GM23248 (cell line): ENCODE results near the gene WNK4.

Experiments
- EZH2 ChIP-seq: fragments of 200-600 bp; sonication (generic); IDR thresholded peaks from 2 replicates; pipeline ENCODE4 v1.6.1; 2018; ENCODE audit warnings: antibody characterized with exemption, mild to moderate bottlenecking; ENCODE audit not compliant: insufficient read depth, poor library complexity, severe bottlenecking
- EZH2phosphoT487 ChIP-seq: fragments of 200-600 bp; sonication (generic); IDR thresholded peaks from 2 replicates; pipeline ENCODE4 v1.6.1; 2018; ENCODE audit warnings: antibody characterized with exemption, moderate library complexity, mild to moderate bottlenecking, low read depth; ENCODE audit not compliant: insufficient read depth

DNA sequence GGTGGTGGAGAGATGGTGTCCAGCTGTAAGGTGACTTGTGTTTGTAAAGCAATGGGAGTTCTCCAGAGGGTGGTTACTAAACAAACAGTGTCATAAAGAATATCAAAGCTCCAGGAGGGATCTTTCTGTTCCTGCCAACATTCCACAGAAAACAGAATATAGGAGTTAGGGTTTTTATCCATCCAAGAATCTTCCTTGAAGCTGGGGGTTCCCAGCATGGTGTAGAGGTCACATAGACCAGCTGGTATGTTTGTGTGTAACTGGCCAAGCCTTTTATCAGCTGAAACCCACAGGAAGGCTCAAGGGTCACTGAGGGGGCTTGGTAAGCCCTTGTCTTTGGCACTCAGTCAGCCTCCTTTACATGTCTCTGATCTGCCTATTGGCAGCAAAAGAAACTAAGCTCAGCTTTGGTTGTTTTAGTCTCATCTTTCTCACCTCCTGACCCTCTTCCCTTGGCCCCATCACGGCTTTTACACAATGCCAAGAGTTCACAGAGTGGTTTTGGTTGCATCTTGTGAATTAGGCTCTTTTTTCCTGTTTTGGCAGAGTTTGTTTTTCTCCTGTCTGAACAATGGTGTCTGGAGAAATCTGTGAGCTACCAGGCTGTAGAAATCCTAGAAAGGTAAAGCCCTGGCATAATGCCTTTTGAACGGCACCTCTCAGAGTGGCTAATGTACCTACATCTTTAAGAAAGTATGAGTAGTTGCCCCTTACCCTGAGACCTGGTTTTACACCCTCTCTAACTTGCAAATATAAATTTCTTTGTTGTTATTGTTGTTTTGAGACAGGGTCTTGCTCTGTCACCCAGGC, 22.9 kb downstream of the WNK4 start:
- no peak for TF ChIP-seq EZH2
- no peak for TF ChIP-seq EZH2phosphoT487
